A673 (cell line): ENCODE data around the gene MARCHF5. TPM values are rescaled to one million over a fixed set of nuclear protein-coding genes. Genes with fewer than 3 reads are reported as not detected.

Experiments
- BruUV-seq: library from RNA; stranded (reverse); fragments of 400-500 nt; replicated peaks from 2 replicates; lab custom pipeline; 2021; lab: Mats Ljungman, UMichigan
- CTCF ChIA-PET: fragments of 300-600 bp; sonication (Branson Sonifier 250); formaldehyde crosslinking; loops from one replicate; lab custom pipeline; 2022; ENCODE audit warnings: antibody characterized with exemption; lab: Charles Lee
- POLR2A ChIA-PET: fragments of 300-600 bp; sonication (Branson Sonifier 250); formaldehyde crosslinking; loops from one replicate; lab custom pipeline; 2022; ENCODE audit warnings: antibody characterized with exemption; ENCODE audit not compliant: low non-redundant PET; lab: Charles Lee
- DNase-seq: peaks from one replicate; pipeline ENCODE4 v3.0.0-alpha.2; 2015; ENCODE audit warnings: low spot score
- H3K27ac ChIP-seq: fragments of 200-600 bp; sonication (generic); 2 replicates; pipeline ENCODE4 v1.5.1; 2016; ENCODE audit warnings: mixed run types, low read depth, mild to moderate bottlenecking, mixed read lengths, antibody characterized with exemption, low read length; ENCODE audit not compliant: poor library complexity, severe bottlenecking
- H3K27me3 ChIP-seq: fragments of 200-600 bp; sonication (generic); replicated peaks from 2 replicates; pipeline ENCODE4 v1.6.1; 2017; ENCODE audit warnings: mixed run types, low read depth, mild to moderate bottlenecking, mixed read lengths, antibody characterized with exemption, low read length; ENCODE audit not compliant: insufficient read depth, poor library complexity
- H3K36me3 ChIP-seq: fragments of 200-600 bp; sonication (generic); 2 replicates; pipeline ENCODE4 v1.6.1; 2016; ENCODE audit warnings: mixed run types, mild to moderate bottlenecking, mixed read lengths, antibody characterized with exemption, low read length; ENCODE audit not compliant: insufficient read depth, poor library complexity, severe bottlenecking
- H3K4me1 ChIP-seq: fragments of 200-600 bp; sonication (generic); 2 replicates; pipeline ENCODE4 v1.6.1; 2017; ENCODE audit warnings: mixed run types, mild to moderate bottlenecking, mixed read lengths, antibody characterized with exemption, low read length; ENCODE audit not compliant: insufficient read depth, poor library complexity, severe bottlenecking
- H3K4me3 ChIP-seq: fragments of 200-600 bp; sonication (generic); 2 replicates; pipeline ENCODE4 v1.5.1; 2016; ENCODE audit warnings: low read depth, mixed run types, mild to moderate bottlenecking, mixed read lengths, low read length; ENCODE audit not compliant: poor library complexity, severe bottlenecking
- H3K9me3 ChIP-seq: fragments of 200-600 bp; sonication (generic); 2 replicates; pipeline ENCODE4 v1.6.1; 2016; ENCODE audit warnings: mixed run types, low read depth, mild to moderate bottlenecking, mixed read lengths, antibody characterized with exemption, low read length; ENCODE audit not compliant: poor library complexity, severe bottlenecking
- CTCF ChIP-seq: fragments of 300-800, 200-600 bp; sonication (generic); conservative IDR thresholded peaks from 2 replicates; pipeline ENCODE4 v1.5.1; 2017; ENCODE audit warnings: low read depth, mild to moderate bottlenecking, antibody characterized with exemption, low read length, moderate library complexity, mixed read lengths
- EZH2 ChIP-seq: fragments of 200-600 bp; sonication (generic); IDR thresholded peaks from 2 replicates; pipeline ENCODE4 v1.6.1; 2017; ENCODE audit warnings: borderline replicate concordance, low read depth, mild to moderate bottlenecking, mixed read lengths, antibody characterized with exemption, low read length; ENCODE audit not compliant: poor library complexity, severe bottlenecking
- intact Hi-C: fragments of 100-400 bp; cut with micrococcal nuclease; formaldehyde crosslinking; loops from one replicate; pipeline ENCODE4 v1.10.0; 2022; ENCODE audit not compliant: unreplicated experiment
- total RNA-seq: library from RNA; stranded (reverse); gene quantifications from 2 replicates; pipeline ENCODE4 v1.2.3, GENCODE V29; 2021

Gene MARCHF5
- total RNA-seq, 1 experiment from 2014 or later = 79.9 TPM

GRCh38 chr10:92366412-92367021 lies 75.5 kb downstream of the MARCHF5 start:
- BruUV-seq = no TSS peak
- H3K27ac ChIP-seq = no peak overlapping the region
- intact Hi-C loops = no loop called here
- H3K9me3 ChIP-seq = no peaks in the 10 kb centered on the region
- no peaks in the 10 kb centered on the region for H3K4me1 ChIP-seq
- POLR2A ChIA-PET = no interaction called here
- no peaks in the 10 kb centered on the region for H3K27me3 ChIP-seq
- H3K4me3 ChIP-seq = no peak overlapping the region
- TF ChIP-seq EZH2 (no peak), CTCF (no peak)
- CTCF ChIA-PET = no interaction called here
- H3K36me3 ChIP-seq = no peaks in the 10 kb centered on the region
- DNase-seq = no peak

- POLR2A ChIA-PET = no interaction called here
- BruUV-seq = no TSS peak
- CTCF ChIA-PET = no interaction called here
These were observed 87.0 kb downstream of the MARCHF5 start for GRCh38 chr10:92377962-92378361.

GRCh38 chr10:92381543-92381954 lies 90.6 kb downstream of the MARCHF5 start:
- no peak for DNase-seq
- Histone ChIP-seq H3K9me3 (no peaks in the 10 kb centered on the region), H3K4me3 (no peak overlapping the region), H3K27ac (no peak overlapping the region), H3K36me3 (no peaks in the 10 kb centered on the region), H3K27me3 (no peaks in the 10 kb centered on the region), H3K4me1 (no peaks in the 10 kb centered on the region)
- TF ChIP-seq CTCF (no peak), EZH2 (no peak)
- ChIA-PET POLR2A (no interaction called here), CTCF (no interaction called here)
- intact Hi-C loops = no loop called here
- no TSS peak for BruUV-seq

More at GRCh38 chr10:92377962-92378361, 87.0 kb downstream of the MARCHF5 start:
- Histone ChIP-seq H3K36me3 (no peaks in the 10 kb centered on the region), H3K9me3 (no peaks in the 10 kb centered on the region), H3K4me3 (no peak overlapping the region), H3K27ac (no peak overlapping the region), H3K4me1 (no peaks in the 10 kb centered on the region), H3K27me3 (no peaks in the 10 kb centered on the region)
- intact Hi-C loops = no loop called here
- TF ChIP-seq CTCF (no peak), EZH2 (no peak)
- no peak for DNase-seq
